K562 (cell line): Measurements from ENCODE around the gene PSMD8. TPM values are rescaled to one million over a fixed set of nuclear protein-coding genes. Genes with fewer than 3 reads are reported as not detected.

Source experiments
- ATAC-seq: fragments of 200-7000 bp; cut with Tn5 transposase; 3 replicates; pipeline ENCODE4 v1.9.1; 2020; ENCODE audit warnings: moderate library complexity
- BruUV-seq: library from RNA; stranded (reverse); fragments of 400-500 nt; replicated peaks from 2 replicates; lab custom pipeline; 2021; lab: Mats Ljungman, UMichigan
- CTCF ChIA-PET: fragments of 300-600 bp; formaldehyde crosslinking; extraction: SDS; loops from one replicate; lab custom pipeline; 2021; ENCODE audit warnings: low intra/inter-chr PET ratio; lab: Yijun Ruan, JAX
- POLR2A ChIA-PET: fragments of 300-600, 350-650 bp; sonication (Branson Sonifier 250); formaldehyde crosslinking; extraction: SDS; loops from one replicate; lab custom pipeline; 2021; ENCODE audit warnings: antibody characterized with exemption, inconsistent platforms; lab: Yijun Ruan, JAX
- DNase-seq, 4 experiments: peaks; one replicate each; pipeline versions ENCODE4 v3.0.0 to v3.0.0-alpha.2; 2011 to 2018; ENCODE audit warnings: low spot score in 3 of 4, mixed read lengths in 3 of 4; ENCODE audit errors: extremely low read depth in 1 of 4
- FAIRE-seq: peaks from 2 replicates; lab custom pipeline; 2011; peaks lifted over from hg19 to GRCh38; lab: Jason Lieb, UNC
- H2AFZ ChIP-seq: 2 replicates; pipeline ENCODE4 v1.6.0; 2011; ENCODE audit warnings: low read depth, low read length, control low read depth, inconsistent platforms
- H3K27ac ChIP-seq: fragments of 200-600 bp; 3 replicates; pipeline ENCODE4 v1.8.0; 2011; ENCODE audit warnings: low read depth, mild to moderate bottlenecking, control low read depth, inconsistent platforms, low read length, moderate library complexity, mixed read lengths; ENCODE audit errors: extremely low read depth
- H3K27me3 ChIP-seq, 2 experiments: fragments of 300-600 bp in 1 of 2; 2 replicates in 1 of 2; 3 replicates in 1 of 2; pipeline versions ENCODE4 v1.6.0 to v1.8.0; 2011; ENCODE audit warnings: inconsistent platforms in 2 of 2, low read length in 2 of 2, mild to moderate bottlenecking in 1 of 2, mixed read lengths in 1 of 2, moderate library complexity in 1 of 2; ENCODE audit not compliant: control insufficient read depth in 2 of 2, insufficient read depth in 2 of 2
- H3K36me3 ChIP-seq: fragments of 300-600 bp; 3 replicates; pipeline ENCODE4 v1.8.0; 2011; ENCODE audit warnings: mild to moderate bottlenecking, low read length, inconsistent platforms; ENCODE audit not compliant: control insufficient read depth, insufficient read depth
- H3K4me1 ChIP-seq, 2 experiments: fragments of 200-600 bp in 1 of 2; replicated peaks in 1 of 2; 2 replicates in 1 of 2; 3 replicates in 1 of 2; pipeline versions ENCODE4 v1.5.1 to v1.8.0; 2011; ENCODE audit warnings: inconsistent platforms in 2 of 2, low read length in 2 of 2, mild to moderate bottlenecking in 1 of 2, mixed read lengths in 1 of 2, moderate library complexity in 1 of 2; ENCODE audit not compliant: control insufficient read depth in 2 of 2, insufficient read depth in 2 of 2
- H3K4me2 ChIP-seq: 2 replicates; pipeline ENCODE4 v1.6.1; 2011; ENCODE audit warnings: low read length, control low read depth, inconsistent platforms, mixed read lengths; ENCODE audit not compliant: insufficient read depth
- H3K4me3 ChIP-seq: fragments of 200-600 bp; sonication (generic), shearing (Covaris generic); 2 replicates; pipeline ENCODE4 v1.5.1; 2016; ENCODE audit warnings: control low read depth, inconsistent platforms
- H3K79me2 ChIP-seq: fragments of 200-600 bp; 3 replicates; pipeline ENCODE4 v1.8.0; 2011; ENCODE audit warnings: low read length, inconsistent platforms; ENCODE audit not compliant: control insufficient read depth, insufficient read depth
- H3K9ac ChIP-seq, 2 experiments: 2 replicates each; pipeline versions ENCODE4 v1.6.0 to v1.6.1; 2011; ENCODE audit warnings: low read depth in 2 of 2, low read length in 2 of 2, control low read depth in 1 of 2, inconsistent platforms in 1 of 2, mild to moderate bottlenecking in 1 of 2, mixed read lengths in 1 of 2; ENCODE audit not compliant: insufficient read depth in 1 of 2
- H3K9me1 ChIP-seq: one replicate; pipeline ENCODE4 v1.6.0; 2011; ENCODE audit warnings: inconsistent platforms, mild to moderate bottlenecking, low read length, moderate library complexity; ENCODE audit not compliant: control insufficient read depth, insufficient read depth
- H3K9me3 ChIP-seq: replicated peaks from 2 replicates; pipeline ENCODE4 v1.5.1; 2011; ENCODE audit warnings: low read depth, low read length, inconsistent platforms; ENCODE audit not compliant: control insufficient read depth, insufficient read depth
- H4K20me1 ChIP-seq: replicated peaks from 2 replicates; pipeline ENCODE4 v1.6.1; 2011; ENCODE audit warnings: low read length, inconsistent platforms, mixed read lengths; ENCODE audit not compliant: control insufficient read depth, insufficient read depth
- E2F3 ChIP-seq: fragments of 250-450 bp; sonication (Bioruptor Pico); IDR thresholded peaks from 2 replicates; pipeline ENCODE4 v1.4.0; 2020; ENCODE audit warnings: mild to moderate bottlenecking
- ELF2 ChIP-seq: fragments of 250-450 bp; sonication (Bioruptor Pico); IDR thresholded peaks from 2 replicates; pipeline ENCODE4 v1.5.0; 2021; ENCODE audit warnings: mild to moderate bottlenecking
- JUND ChIP-seq, 2 experiments: IDR thresholded peaks; 2 replicates in 1 of 2; 3 replicates in 1 of 2; pipeline ENCODE4 v1.6.1; 2011; ENCODE audit warnings: borderline replicate concordance in 2 of 2, low read depth in 2 of 2, low read length in 2 of 2, improper control_type of control experiment in 1 of 2, missing biosample characterization in 1 of 2, missing genetic modification characterization in 1 of 2, missing genetic modification reagents in 1 of 2
- KAT2B ChIP-seq: IDR thresholded peaks from one replicate; pipeline ENCODE4 v1.6.1; 2012; ENCODE audit warnings: low read depth, mild to moderate bottlenecking, control low read depth, inconsistent platforms, low read length, moderate library complexity
- NFE2L1 ChIP-seq: fragments of 450-650 bp; IDR thresholded peaks from 2 replicates; pipeline ENCODE4 v1.6.1; 2016; ENCODE audit warnings: missing genetic modification characterization, low read depth, mild to moderate bottlenecking, missing compliant biosample characterization, moderate library complexity, borderline replicate concordance
- POLR2G ChIP-seq: fragments of 200-400 bp; formaldehyde crosslinking; IDR thresholded peaks from 2 replicates; pipeline ENCODE4 v1.6.1; 2017; ENCODE audit warnings: low read depth, mild to moderate bottlenecking, antibody characterized with exemption, low read length, moderate library complexity
- SMAD2 ChIP-seq: fragments of 150-350 bp; IDR thresholded peaks from 2 replicates; pipeline ENCODE4 v1.6.1; 2014; ENCODE audit warnings: low read depth, mild to moderate bottlenecking, low read length
- ZNF197 ChIP-seq: fragments of 200-800 bp; sonication (Bioruptor generic); IDR thresholded peaks from 2 replicates; pipeline ENCODE4 v1.6.1; 2016; ENCODE audit warnings: low read depth, missing genetic modification characterization, missing compliant biosample characterization
- WGBS: fragments of 100-300 bp; shearing (Covaris generic); methylation state at CpG from one replicate; pipeline ENCODE4 v1.1.6; 2016; ENCODE audit warnings: low coverage, mixed read lengths; ENCODE audit not compliant: insufficient coverage; ENCODE audit errors: missing lambda C conversion rate; 5-methylcytosine and 5-hydroxymethylcytosine counted together
- in situ Hi-C: fragments of 300-500 bp; cut with MboI; formaldehyde crosslinking; loops from 4 replicates; pipeline ENCODE4 v1.15.0; 2018; ENCODE audit warnings: inconsistent platforms, mixed read lengths
- intact Hi-C: fragments of 100-400 bp; cut with micrococcal nuclease; formaldehyde crosslinking; loops from 2 replicates; pipeline ENCODE4 v1.14.2; 2022
- polyA plus RNA-seq, 8 experiments: library from polyadenylated mRNA; depleted of rRNA in 4 of 8; stranded (reverse) in 5 of 8; unstranded in 3 of 8; fragments of >200 nt; fragmentation: Nextera tagmentation in 2 of 8; fragmentation: Illumina TruSeq in 1 of 8; extraction: Ambion mirVana in 2 of 8; extraction: Trizol in 1 of 8; gene quantifications; 2 replicates each; pipeline versions ENCODE4 v1.2.1 to v1.2.3, GENCODE V29; 2011 to 2014; ENCODE audit warnings: inconsistent platforms in 1 of 8, missing spikeins in 1 of 8
- total RNA-seq, 7 experiments: library from RNA; depleted of rRNA in 6 of 7; stranded (reverse); fragments of >200 nt in 6 of 7; fragmentation: Illumina TruSeq in 2 of 7; extraction: Trizol in 2 of 7; gene quantifications; 2 replicates each; pipeline versions ENCODE4 v1.2.1 to v1.2.3, GENCODE V29; 2011 to 2021; ENCODE audit warnings: low replicate concordance in 1 of 7
- TF ChIP-seq, protein P1 (sequence below): sonication (generic); formaldehyde crosslinking; IDR thresholded peaks from 2 replicates; pipeline ENCODE4 v1.8.0; 2022; ENCODE audit warnings: mild to moderate bottlenecking, missing genetic modification reagents, borderline replicate concordance

Gene PSMD8
- total and polyA plus RNA-seq, 9 of the 15 experiments (the other 6 are each of a cell fraction or from before 2014, with no cell fraction given) = 130 to 583 (median 315) TPM

DNA sequence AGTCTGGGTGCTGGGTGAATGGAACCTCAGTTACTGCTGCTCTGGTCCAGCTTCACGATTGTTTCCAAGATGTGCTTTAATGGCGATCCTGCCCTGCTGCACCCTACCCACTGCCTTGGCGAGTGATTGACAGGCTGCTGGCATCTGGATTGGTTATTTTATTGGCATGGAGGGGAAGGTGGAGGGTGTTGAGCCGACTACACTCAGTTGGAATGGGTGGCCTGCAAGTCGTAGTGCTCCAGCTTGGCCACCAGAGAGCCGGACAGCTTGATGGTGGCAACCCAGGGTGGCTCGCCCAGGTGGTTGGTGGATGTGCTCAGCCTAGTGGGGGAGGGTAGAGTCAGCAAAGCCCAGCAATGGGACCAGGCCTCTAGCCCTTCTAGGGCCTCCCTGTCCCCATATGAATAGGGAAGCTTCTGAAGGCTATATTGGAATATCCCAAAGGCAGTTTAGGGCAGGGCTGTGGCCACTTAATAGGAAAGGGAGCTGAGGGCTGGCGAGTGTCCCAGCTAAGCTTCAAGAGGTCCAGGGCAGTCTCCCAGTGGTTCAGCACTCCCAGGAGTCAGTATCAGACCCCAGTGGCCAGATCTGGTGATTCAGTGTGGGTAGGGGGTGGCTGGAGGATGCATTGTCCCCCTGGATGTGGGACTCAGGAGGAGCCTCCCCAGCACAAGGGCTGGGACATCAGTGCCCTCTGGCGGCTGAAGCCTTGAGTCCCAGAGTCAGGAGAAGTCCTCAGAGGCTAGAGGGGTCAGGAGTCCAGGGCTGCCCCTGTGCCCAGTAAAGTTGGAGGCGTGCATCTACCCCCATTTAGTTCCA is 10.0 kb downstream of the PSMD8 start (continued):
- no peak for TF ChIP-seq KAT2B
- TF ChIP-seq POLR2G = peak; percentile 50; the same call in 1 of the 2 replicates

DNA sequence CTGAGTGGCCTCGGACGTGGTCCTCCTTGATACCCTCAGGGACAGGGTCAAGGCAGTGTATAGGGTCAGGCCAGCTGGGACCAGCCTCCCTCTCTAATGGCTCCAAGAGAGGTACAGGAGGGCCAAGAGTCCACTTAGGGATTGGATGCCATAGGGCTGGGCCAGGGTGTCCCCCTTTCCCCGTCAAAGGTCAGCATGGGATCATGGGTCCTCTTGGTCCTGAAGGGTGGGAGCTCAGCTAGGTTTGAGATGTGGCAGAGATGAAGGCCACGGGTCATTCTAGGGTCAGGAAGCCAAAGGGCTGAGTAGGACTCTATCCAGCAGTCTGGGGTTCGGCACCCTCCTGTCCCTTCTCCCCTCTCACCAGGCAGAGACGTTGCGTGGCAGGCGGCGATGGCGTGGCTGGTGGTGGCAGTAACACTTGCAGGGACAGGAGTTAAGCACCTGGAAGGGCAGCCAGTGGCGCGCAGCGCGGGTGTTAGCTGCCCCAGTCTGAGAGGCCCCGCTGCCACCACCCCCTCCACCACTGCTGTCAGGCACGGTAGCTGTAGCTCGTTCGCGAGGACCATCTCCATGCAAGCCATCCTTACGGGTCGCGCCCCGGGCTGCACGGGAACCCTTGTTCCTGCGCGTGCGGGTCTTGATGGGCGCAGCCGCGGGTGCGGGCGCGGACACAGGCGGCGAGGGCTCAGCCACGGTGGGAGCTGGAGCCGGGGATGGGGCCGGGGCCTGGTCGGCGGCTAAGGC is 10.9 kb downstream of the PSMD8 start:
- no peaks in the 10 kb centered on the region for H3K27me3 ChIP-seq
- no peak overlapping the region; a peak in 1 of 4 replicates for H3K9ac ChIP-seq
- peaks cover 3% of the 10 kb centered on the region; the same call in 1 of the 2 replicates for H4K20me1 ChIP-seq
- ATAC-seq (peak; percentile 1; the same call in 2 of the 3 replicates), FAIRE-seq (peak; percentile 19), DNase-seq (no peak)
- H3K27ac ChIP-seq = no peak overlapping the region
- BruUV-seq = no TSS peak
- H3K4me1 ChIP-seq = peaks cover 2 to 50% of the 10 kb centered on the region in 2 experiments; a peak in 3 of 5 replicates
- 91% methylated on average over 18 of the region's 40 CpGs for WGBS
- in situ Hi-C loops (no loop called here), intact Hi-C loops (loop anchor here (5.0 kb wide), 2 partner anchors 48 to 143 kb away; partner anchors contain the start of gene CATSPERG)
- H3K4me2 ChIP-seq = no peak overlapping the region
- POLR2A ChIA-PET = interaction anchor here (0.5 to 2.6 kb wide), 6 partner anchors 9 to 151 kb away, joined by 3 to 28 read pairs (median 6); partner anchors contain the start of gene PSMD8
- H3K79me2 ChIP-seq = 0 out of 3 replicates have a peak, but pooled peaks cover 2% of the 10 kb centered on the region
- peaks cover 60% of the 10 kb centered on the region for H3K36me3 ChIP-seq
- no peak overlapping the region for H2AFZ ChIP-seq
- H3K9me3 ChIP-seq = no peaks in the 10 kb centered on the region
- CTCF ChIA-PET = interaction anchor here (0.8 to 1.1 kb wide), 2 partner anchors 141 to 151 kb away, joined by 3 to 4 read pairs; no protein-coding TSS in a partner anchor
- no peak overlapping the region for H3K4me3 ChIP-seq
- peaks cover 3% of the 10 kb centered on the region for H3K9me1 ChIP-seq
- TF ChIP-seq E2F3 (CRISPR knock-in tag) (no peak), ZNF197 (CRISPR knock-in tag) (no peak), ELF2 (CRISPR knock-in tag) (no peak), SMAD2 (no peak), JUND (IDR thresholded peaks at IDR 0.05; ENCODE audit: borderline replicate concordance, low read depth, low read length) (no peak), JUND (tag; IDR thresholded peaks at IDR 0.05; ENCODE audit: borderline replicate concordance, low read depth, low read length) (no peak), NFE2L1 (tag) (no peak)
- TF ChIP-seq, protein P1, sequence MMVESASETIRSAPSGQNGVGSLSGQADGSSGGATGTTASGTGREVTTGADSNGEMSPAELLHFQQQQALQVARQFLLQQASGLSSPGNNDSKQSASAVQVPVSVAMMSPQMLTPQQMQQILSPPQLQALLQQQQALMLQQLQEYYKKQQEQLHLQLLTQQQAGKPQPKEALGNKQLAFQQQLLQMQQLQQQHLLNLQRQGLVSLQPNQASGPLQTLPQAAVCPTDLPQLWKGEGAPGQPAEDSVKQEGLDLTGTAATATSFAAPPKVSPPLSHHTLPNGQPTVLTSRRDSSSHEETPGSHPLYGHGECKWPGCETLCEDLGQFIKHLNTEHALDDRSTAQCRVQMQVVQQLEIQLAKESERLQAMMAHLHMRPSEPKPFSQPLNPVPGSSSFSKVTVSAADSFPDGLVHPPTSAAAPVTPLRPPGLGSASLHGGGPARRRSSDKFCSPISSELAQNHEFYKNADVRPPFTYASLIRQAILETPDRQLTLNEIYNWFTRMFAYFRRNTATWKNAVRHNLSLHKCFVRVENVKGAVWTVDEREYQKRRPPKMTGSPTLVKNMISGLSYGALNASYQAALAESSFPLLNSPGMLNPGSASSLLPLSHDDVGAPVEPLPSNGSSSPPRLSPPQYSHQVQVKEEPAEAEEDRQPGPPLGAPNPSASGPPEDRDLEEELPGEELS (CRISPR knock-in tag) = no peak
